HEK293 (cell line): Measurements from ENCODE around the gene LSM11.

Source experiments
- CTCF ChIA-PET: fragments of 350-600 bp; formaldehyde crosslinking; extraction: SDS; loops from one replicate; lab custom pipeline; 2021; ENCODE audit warnings: antibody characterized with exemption; lab: Yijun Ruan, JAX
- POLR2A ChIA-PET: fragments of 300-600 bp; formaldehyde crosslinking; extraction: SDS; loops from one replicate; lab custom pipeline; 2020; ENCODE audit warnings: antibody characterized with exemption, inconsistent platforms; lab: Yijun Ruan, JAX
- H3K27ac ChIP-seq: fragments of 200-500 bp; sonication (Bioruptor generic); 2 replicates; pipeline ENCODE4 v1.5.1; 2014; ENCODE audit warnings: low read depth, low read length, control low read depth, inconsistent platforms; ENCODE audit errors: extremely low read depth
- H3K36me3 ChIP-seq, 2 experiments: fragments of 200-500 bp in 1 of 2; sonication (Bioruptor generic) in 1 of 2; 1 replicate in 1 of 2; 2 replicates in 1 of 2; pipeline ENCODE4 v1.5.1; 2014 to 2017; ENCODE audit warnings: inconsistent platforms in 2 of 2, low read length in 2 of 2; ENCODE audit not compliant: control insufficient read depth in 2 of 2, insufficient read depth in 1 of 2
- H3K4me1 ChIP-seq: fragments of 200-500 bp; sonication (Bioruptor generic); 2 replicates; pipeline ENCODE4 v1.5.1; 2014; ENCODE audit warnings: mild to moderate bottlenecking, low read length, inconsistent platforms; ENCODE audit not compliant: control insufficient read depth, insufficient read depth
- H3K4me3 ChIP-seq: 2 replicates; pipeline ENCODE4 v1.5.1; 2011; ENCODE audit warnings: low read depth, mild to moderate bottlenecking, control low read depth, low read length, moderate library complexity
- H3K9me3 ChIP-seq: fragments of 200-500 bp; sonication (Bioruptor generic); 2 replicates; pipeline ENCODE4 v1.5.1; 2014; ENCODE audit warnings: low read depth, low read length, inconsistent platforms; ENCODE audit not compliant: control insufficient read depth, insufficient read depth
- KLF8 ChIP-seq: fragments of 450-650 bp; formaldehyde crosslinking; IDR thresholded peaks from 2 replicates; pipeline ENCODE4 v1.5.1; 2016; ENCODE audit warnings: missing biosample characterization, missing genetic modification characterization
- MEIS1 ChIP-seq: sonication (generic); formaldehyde crosslinking; IDR thresholded peaks from 2 replicates; pipeline ENCODE4 v1.8.1; 2022; ENCODE audit warnings: missing genetic modification reagents, mild to moderate bottlenecking, borderline replicate concordance
- MYNN ChIP-seq: fragments of 450-650 bp; formaldehyde crosslinking; IDR thresholded peaks from 2 replicates; pipeline ENCODE4 v1.5.1; 2016; ENCODE audit warnings: missing biosample characterization, missing genetic modification characterization, borderline replicate concordance
- SALL2 ChIP-seq: fragments of 450-650 bp; formaldehyde crosslinking; IDR thresholded peaks from 2 replicates; pipeline ENCODE4 v1.5.0; 2017; ENCODE audit warnings: missing biosample characterization, mild to moderate bottlenecking, missing genetic modification characterization, borderline replicate concordance
- SP2 ChIP-seq: fragments of 450-650 bp; formaldehyde crosslinking; IDR thresholded peaks from 2 replicates; pipeline ENCODE4 v1.5.1; 2016; ENCODE audit warnings: missing biosample characterization, missing genetic modification characterization
- ZBTB21 ChIP-seq: fragments of 450-650 bp; formaldehyde crosslinking; IDR thresholded peaks from 2 replicates; pipeline ENCODE4 v1.5.1; 2017; ENCODE audit warnings: missing biosample characterization, missing genetic modification characterization
- ZBTB48 ChIP-seq: fragments of 450-650 bp; formaldehyde crosslinking; IDR thresholded peaks from 2 replicates; pipeline ENCODE4 v1.5.1; 2016; ENCODE audit warnings: missing biosample characterization, missing genetic modification characterization
- ZEB2 ChIP-seq: fragments of 450-650 bp; formaldehyde crosslinking; IDR thresholded peaks from 2 replicates; pipeline ENCODE4 v1.5.1; 2016; ENCODE audit warnings: missing biosample characterization, missing genetic modification characterization
- ZNF10 ChIP-seq: fragments of 450-650 bp; formaldehyde crosslinking; IDR thresholded peaks from 2 replicates; pipeline ENCODE4 v1.5.1; 2017; ENCODE audit warnings: missing biosample characterization, missing genetic modification characterization
- ZNF138 ChIP-seq: fragments of 450-650 bp; formaldehyde crosslinking; IDR thresholded peaks from 2 replicates; pipeline ENCODE4 v1.5.1; 2016; ENCODE audit warnings: missing biosample characterization, missing genetic modification characterization, borderline replicate concordance
- ZNF16 ChIP-seq: fragments of 450-650 bp; formaldehyde crosslinking; IDR thresholded peaks from 2 replicates; pipeline ENCODE4 v1.5.1; 2016; ENCODE audit warnings: low read depth, missing biosample characterization, missing genetic modification characterization
- ZNF214 ChIP-seq: fragments of 450-650 bp; formaldehyde crosslinking; IDR thresholded peaks from 2 replicates; pipeline ENCODE4 v1.5.1; 2017; ENCODE audit warnings: missing biosample characterization, mild to moderate bottlenecking, missing genetic modification characterization, borderline replicate concordance
- ZNF248 ChIP-seq: fragments of 450-650 bp; formaldehyde crosslinking; IDR thresholded peaks from 2 replicates; pipeline ENCODE4 v1.5.1; 2017; ENCODE audit warnings: missing biosample characterization, missing genetic modification characterization
- ZNF311 ChIP-seq: fragments of 450-650 bp; formaldehyde crosslinking; IDR thresholded peaks from 2 replicates; pipeline ENCODE4 v1.5.1; 2017; ENCODE audit warnings: missing biosample characterization, missing genetic modification characterization, borderline replicate concordance
- ZNF366 ChIP-seq: fragments of 450-650 bp; formaldehyde crosslinking; conservative IDR thresholded peaks from 2 replicates; pipeline ENCODE4 v1.5.1; 2016; ENCODE audit warnings: missing biosample characterization, missing genetic modification characterization
- ZNF404 ChIP-seq: fragments of 450-650 bp; formaldehyde crosslinking; IDR thresholded peaks from 2 replicates; pipeline ENCODE4 v1.5.1; 2017; ENCODE audit warnings: missing biosample characterization, missing genetic modification characterization
- ZNF501 ChIP-seq: fragments of 450-650 bp; formaldehyde crosslinking; IDR thresholded peaks from 2 replicates; pipeline ENCODE4 v1.5.1; 2016; ENCODE audit warnings: missing biosample characterization, missing genetic modification characterization
- ZNF555 ChIP-seq: fragments of 450-650 bp; formaldehyde crosslinking; conservative IDR thresholded peaks from 2 replicates; pipeline ENCODE4 v1.5.1; 2017; ENCODE audit warnings: missing biosample characterization, mild to moderate bottlenecking, missing genetic modification characterization, inconsistent platforms
- ZNF596 ChIP-seq: fragments of 450-650 bp; IDR thresholded peaks from 2 replicates; pipeline ENCODE4 v1.5.0; 2018; ENCODE audit warnings: missing biosample characterization, mild to moderate bottlenecking, missing genetic modification characterization, moderate library complexity
- ZNF837 ChIP-seq: fragments of 450-650 bp; formaldehyde crosslinking; IDR thresholded peaks from 2 replicates; pipeline ENCODE4 v1.5.1; 2016; ENCODE audit warnings: missing biosample characterization, missing genetic modification characterization
- TF ChIP-seq, protein P1 (sequence below): fragments of 450-650 bp; formaldehyde crosslinking; IDR thresholded peaks from 2 replicates; pipeline ENCODE4 v1.5.1; 2017; ENCODE audit warnings: missing biosample characterization, missing genetic modification characterization
- TF ChIP-seq, protein P2 (sequence below): fragments of 450-650 bp; formaldehyde crosslinking; IDR thresholded peaks from 2 replicates; pipeline ENCODE4 v1.5.1; 2016; ENCODE audit warnings: missing biosample characterization, missing genetic modification characterization
- TF ChIP-seq, protein P3 (sequence below): fragments of 450-650 bp; formaldehyde crosslinking; IDR thresholded peaks from 2 replicates; pipeline ENCODE4 v1.5.1; 2016; ENCODE audit warnings: missing biosample characterization, missing genetic modification characterization
- TF ChIP-seq, protein P4 (sequence below): fragments of 450-650 bp; IDR thresholded peaks from 2 replicates; pipeline ENCODE4 v1.5.1; 2018; ENCODE audit warnings: missing biosample characterization, missing genetic modification characterization
- TF ChIP-seq, protein P5 (sequence below): fragments of 450-650 bp; formaldehyde crosslinking; IDR thresholded peaks from 2 replicates; pipeline ENCODE4 v1.5.1; 2016; ENCODE audit warnings: missing biosample characterization, missing genetic modification characterization

Gene LSM11

DNA sequence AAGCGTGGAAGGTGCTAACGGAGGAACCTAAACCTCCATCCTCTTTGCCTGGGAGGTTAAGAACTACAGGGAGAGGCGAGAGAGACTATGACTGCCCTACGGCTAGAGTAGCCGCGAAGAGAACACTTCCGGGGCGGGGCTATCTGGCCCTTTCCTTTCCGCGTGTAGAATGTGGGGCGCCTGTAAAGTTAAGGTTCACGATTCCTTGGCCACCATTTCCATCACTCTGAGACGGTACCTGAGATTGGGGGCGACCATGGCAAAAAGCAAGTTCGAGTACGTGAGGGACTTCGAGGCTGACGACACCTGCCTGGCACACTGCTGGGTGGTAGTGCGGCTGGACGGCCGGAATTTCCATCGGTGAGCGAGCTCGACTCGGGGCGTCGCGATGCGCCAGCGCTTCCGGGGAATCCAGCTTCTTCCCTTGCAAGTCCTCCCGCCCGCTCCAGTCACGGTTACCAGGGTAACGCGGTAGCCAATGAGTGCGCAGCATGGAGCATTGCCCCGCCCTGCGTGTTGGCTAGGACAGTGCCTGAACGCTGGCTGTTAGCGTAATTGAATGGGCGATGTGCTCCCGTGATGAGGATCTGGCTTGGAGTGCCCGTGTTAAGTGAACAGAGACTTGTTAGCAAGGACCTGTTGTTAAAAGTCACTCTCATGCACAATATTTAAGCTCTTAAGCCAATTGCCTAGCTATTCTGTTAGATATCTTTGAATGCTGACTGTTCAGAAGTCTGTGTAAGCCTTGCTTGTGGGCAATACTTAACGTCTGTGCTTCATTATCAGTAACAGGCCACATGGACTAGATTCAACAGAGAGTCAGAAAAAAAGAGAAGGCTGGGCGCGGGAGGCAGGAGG, 12.0 kb upstream of the LSM11 start, which contains the start of gene THG1L (continued):
- TF ChIP-seq, protein P1, sequence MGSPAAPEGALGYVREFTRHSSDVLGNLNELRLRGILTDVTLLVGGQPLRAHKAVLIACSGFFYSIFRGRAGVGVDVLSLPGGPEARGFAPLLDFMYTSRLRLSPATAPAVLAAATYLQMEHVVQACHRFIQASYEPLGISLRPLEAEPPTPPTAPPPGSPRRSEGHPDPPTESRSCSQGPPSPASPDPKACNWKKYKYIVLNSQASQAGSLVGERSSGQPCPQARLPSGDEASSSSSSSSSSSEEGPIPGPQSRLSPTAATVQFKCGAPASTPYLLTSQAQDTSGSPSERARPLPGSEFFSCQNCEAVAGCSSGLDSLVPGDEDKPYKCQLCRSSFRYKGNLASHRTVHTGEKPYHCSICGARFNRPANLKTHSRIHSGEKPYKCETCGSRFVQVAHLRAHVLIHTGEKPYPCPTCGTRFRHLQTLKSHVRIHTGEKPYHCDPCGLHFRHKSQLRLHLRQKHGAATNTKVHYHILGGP (tag by site-specific recombination) = no peak

DNA sequence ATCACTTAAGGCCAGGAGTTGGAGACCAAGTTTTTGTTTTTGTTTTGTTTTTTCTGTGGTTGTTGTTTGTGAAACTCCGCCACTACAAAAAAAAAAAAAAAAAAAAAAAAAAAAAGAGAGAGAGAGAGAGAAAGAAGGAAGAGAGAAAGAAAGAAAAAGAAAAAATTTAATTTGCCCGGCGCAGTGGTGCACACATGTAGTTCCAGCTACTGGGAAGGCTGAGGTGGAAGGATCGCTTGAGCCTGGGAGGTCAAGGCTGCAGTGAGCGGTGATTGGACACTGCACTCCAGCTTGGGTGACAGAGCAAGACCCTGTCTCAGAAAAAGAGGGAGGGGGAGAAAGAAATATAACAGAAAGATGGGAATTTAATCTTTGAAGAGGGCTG, 11.4 kb upstream of the LSM11 start:
- Histone ChIP-seq H3K27ac (no peak overlapping the region), H3K4me1 (no peaks in the 10 kb centered on the region), H3K9me3 (no peaks in the 10 kb centered on the region), H3K36me3 (peaks cover 31% of the 10 kb centered on the region in 2 experiments), H3K4me3 (no peak overlapping the region; the same call in 1 of the 2 replicates)
- POLR2A ChIA-PET = interaction anchor here (1.0 kb wide), 3 partner anchors 9 to 12 kb away, joined by 3 to 6 read pairs (median 3); no protein-coding TSS in a partner anchor
- CTCF ChIA-PET = interaction anchor here (0.9 to 5.1 kb wide), 3 partner anchors 10 to 14 kb away, joined by 3 to 49 read pairs (median 4); partner anchors contain the start of gene LSM11
- no peak for TF ChIP-seq ZNF248
- TF ChIP-seq, protein P2, sequence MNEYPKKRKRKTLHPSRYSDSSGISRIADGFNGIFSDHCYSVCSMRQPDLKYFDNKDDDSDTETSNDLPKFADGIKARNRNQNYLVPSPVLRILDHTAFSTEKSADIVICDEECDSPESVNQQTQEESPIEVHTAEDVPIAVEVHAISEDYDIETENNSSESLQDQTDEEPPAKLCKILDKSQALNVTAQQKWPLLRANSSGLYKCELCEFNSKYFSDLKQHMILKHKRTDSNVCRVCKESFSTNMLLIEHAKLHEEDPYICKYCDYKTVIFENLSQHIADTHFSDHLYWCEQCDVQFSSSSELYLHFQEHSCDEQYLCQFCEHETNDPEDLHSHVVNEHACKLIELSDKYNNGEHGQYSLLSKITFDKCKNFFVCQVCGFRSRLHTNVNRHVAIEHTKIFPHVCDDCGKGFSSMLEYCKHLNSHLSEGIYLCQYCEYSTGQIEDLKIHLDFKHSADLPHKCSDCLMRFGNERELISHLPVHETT (tag by site-specific recombination) = no peak
- TF ChIP-seq ZNF366 (tag by site-specific recombination) = peak; percentile 34; the same call in 1 of the 2 replicates
- no peak for TF ChIP-seq ZBTB48 (tag by site-specific recombination)
- TF ChIP-seq, protein P3, sequence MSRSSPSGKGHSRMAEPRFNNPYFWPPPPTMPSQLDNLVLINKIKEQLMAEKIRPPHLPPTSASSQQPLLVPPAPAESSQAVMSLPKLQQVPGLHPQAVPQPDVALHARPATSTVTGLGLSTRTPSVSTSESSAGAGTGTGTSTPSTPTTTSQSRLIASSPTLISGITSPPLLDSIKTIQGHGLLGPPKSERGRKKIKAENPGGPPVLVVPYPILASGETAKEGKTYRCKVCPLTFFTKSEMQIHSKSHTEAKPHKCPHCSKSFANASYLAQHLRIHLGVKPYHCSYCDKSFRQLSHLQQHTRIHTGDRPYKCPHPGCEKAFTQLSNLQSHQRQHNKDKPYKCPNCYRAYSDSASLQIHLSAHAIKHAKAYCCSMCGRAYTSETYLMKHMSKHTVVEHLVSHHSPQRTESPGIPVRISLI (tag by site-specific recombination) = peak; percentile 78
- no peak for TF ChIP-seq ZNF214

DNA sequence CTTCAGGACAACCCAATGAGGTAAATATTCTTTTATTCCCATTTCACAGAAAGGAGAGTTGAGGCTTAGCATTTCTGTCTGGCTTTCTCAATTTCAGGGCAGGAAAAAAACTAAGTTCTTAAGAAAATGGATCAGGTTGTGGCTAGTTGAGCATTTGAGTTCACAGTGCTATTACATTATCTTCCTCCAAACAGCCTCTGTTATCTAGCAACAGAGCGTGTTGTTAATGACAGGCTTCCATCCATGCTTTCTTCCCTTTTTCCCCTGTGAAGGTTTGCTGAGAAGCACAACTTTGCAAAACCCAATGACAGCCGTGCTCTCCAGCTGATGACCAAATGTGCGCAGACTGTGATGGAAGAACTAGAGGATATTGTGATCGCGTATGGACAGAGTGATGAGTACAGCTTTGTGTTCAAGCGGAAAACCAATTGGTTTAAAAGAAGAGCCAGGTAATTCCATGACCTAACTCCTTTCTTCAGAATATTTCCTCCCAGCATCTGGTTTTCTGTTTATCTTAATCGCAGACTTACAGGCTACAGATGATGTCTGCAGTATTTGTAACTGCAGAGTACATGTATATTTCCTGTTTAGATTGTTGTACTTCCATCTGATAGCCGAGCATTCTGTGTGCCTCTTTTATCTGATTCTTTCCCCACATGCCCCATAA, 10.8 kb upstream of the LSM11 start:
- no peak overlapping the region for H3K27ac ChIP-seq
- no peak overlapping the region for H3K4me3 ChIP-seq
- peaks cover 32 to 34% of the 10 kb centered on the region in 2 experiments for H3K36me3 ChIP-seq
- H3K9me3 ChIP-seq = no peaks in the 10 kb centered on the region
- no peaks in the 10 kb centered on the region for H3K4me1 ChIP-seq
- CTCF ChIA-PET = interaction anchor here (0.9 to 5.1 kb wide), 3 partner anchors 10 to 14 kb away, joined by 3 to 49 read pairs (median 4); partner anchors contain the start of gene LSM11
- POLR2A ChIA-PET = no interaction called here
- TF ChIP-seq MYNN (tag by site-specific recombination) = no peak
- TF ChIP-seq ZNF596 = no peak
- no peak for TF ChIP-seq ZNF837 (tag by site-specific recombination)
- TF ChIP-seq ZNF138 = no peak
- no peak for TF ChIP-seq ZNF555 (tag by site-specific recombination)
- no peak for TF ChIP-seq SP2
- no peak for TF ChIP-seq ZNF404 (tag by site-specific recombination)
- no peak for TF ChIP-seq SALL2 (tag by site-specific recombination)
- no peak for TF ChIP-seq KLF8 (tag by site-specific recombination)
- no peak for TF ChIP-seq MEIS1
- TF ChIP-seq ZNF10 (tag by site-specific recombination) = no peak
- no peak for TF ChIP-seq ZNF311
- no peak for TF ChIP-seq ZNF501 (tag by site-specific recombination)
- TF ChIP-seq ZEB2 (tag by site-specific recombination) = no peak
- TF ChIP-seq ZNF16 (tag by site-specific recombination) = no peak
- TF ChIP-seq ZBTB21 (tag by site-specific recombination) = no peak
- TF ChIP-seq, protein P4, sequence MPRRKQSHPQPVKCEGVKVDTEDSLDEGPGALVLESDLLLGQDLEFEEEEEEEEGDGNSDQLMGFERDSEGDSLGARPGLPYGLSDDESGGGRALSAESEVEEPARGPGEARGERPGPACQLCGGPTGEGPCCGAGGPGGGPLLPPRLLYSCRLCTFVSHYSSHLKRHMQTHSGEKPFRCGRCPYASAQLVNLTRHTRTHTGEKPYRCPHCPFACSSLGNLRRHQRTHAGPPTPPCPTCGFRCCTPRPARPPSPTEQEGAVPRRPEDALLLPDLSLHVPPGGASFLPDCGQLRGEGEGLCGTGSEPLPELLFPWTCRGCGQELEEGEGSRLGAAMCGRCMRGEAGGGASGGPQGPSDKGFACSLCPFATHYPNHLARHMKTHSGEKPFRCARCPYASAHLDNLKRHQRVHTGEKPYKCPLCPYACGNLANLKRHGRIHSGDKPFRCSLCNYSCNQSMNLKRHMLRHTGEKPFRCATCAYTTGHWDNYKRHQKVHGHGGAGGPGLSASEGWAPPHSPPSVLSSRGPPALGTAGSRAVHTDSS (tag by site-specific recombination) = no peak
- TF ChIP-seq, protein P5, sequence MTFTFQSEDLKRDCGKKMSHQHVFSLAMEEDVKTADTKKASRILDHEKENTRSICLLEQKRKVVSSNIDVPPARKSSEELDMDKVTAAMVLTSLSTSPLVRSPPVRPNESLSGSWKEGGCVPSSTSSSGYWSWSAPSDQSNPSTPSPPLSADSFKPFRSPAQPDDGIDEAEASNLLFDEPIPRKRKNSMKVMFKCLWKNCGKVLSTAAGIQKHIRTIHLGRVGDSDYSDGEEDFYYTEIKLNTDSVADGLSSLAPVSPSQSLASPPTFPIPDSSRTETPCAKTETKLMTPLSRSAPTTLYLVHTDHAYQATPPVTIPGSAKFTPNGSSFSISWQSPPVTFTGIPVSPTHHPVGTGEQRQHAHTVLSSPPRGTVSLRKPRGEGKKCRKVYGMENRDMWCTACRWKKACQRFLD = no peak
